ENCODE data around the gene SURF4.

DNA sequence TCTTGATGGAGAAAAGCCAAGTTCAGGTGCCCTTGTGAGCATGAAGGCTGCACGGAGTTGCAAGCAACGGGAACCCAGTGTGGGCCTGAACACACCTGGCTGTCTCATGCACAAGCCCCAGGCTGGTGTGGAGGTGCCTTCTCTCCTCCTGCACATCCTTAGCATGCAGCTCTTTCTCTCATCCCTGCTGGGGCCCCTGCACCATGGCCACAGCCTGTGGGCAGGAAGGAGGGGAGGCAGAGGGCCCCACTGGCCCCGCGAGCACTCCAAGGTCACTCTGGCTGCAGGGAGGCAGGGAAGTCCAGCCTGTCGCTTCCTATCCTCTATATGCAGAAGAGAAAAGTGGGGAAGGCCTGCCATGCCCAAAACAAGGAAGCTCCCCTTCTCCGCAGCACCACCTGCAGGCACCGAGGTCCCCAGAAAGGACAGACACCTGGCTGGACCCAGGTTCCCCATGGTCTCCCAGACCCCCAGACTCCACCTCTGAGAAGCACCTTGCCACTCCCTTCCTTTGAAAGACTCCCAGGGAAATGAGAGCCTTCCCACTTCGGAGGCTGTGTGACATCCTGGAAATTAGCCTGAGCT is 18.9 kb upstream of the SURF4 start:
- TF ChIP-seq, protein P1, sequence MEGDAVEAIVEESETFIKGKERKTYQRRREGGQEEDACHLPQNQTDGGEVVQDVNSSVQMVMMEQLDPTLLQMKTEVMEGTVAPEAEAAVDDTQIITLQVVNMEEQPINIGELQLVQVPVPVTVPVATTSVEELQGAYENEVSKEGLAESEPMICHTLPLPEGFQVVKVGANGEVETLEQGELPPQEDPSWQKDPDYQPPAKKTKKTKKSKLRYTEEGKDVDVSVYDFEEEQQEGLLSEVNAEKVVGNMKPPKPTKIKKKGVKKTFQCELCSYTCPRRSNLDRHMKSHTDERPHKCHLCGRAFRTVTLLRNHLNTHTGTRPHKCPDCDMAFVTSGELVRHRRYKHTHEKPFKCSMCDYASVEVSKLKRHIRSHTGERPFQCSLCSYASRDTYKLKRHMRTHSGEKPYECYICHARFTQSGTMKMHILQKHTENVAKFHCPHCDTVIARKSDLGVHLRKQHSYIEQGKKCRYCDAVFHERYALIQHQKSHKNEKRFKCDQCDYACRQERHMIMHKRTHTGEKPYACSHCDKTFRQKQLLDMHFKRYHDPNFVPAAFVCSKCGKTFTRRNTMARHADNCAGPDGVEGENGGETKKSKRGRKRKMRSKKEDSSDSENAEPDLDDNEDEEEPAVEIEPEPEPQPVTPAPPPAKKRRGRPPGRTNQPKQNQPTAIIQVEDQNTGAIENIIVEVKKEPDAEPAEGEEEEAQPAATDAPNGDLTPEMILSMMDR (IDR thresholded peaks at IDR 0.05), result no peak
- TF ChIP-seq ZFX (IDR thresholded peaks at IDR 0.05; ENCODE audit: borderline replicate concordance), result no peak

Measured in 22Rv1 (cell line).